Stimulated activated CD8-positive, alpha-beta memory T cell treated with anti-CD3 and anti-CD28 coated beads, Interleukin-15, amount 100 ng/mL, for 4 hours (primary cell): ENCODE data around the gene GATAD2A.
A peak's percentile ranks its signal among the peaks of the same experiment; 100 is the strongest.
"Not testable (repeated sequence)": the region's sequence is repeated elsewhere in the genome, so short reads cannot be mapped to it uniquely, and the experiment has no call there.

Experiments
- DNase-seq, 2 donors: peaks; one replicate each; pipeline ENCODE4 v3.0.0-alpha.2; 2020; ENCODE audit warnings: low read depth in 2 of 2

Gene GATAD2A

GRCh38 chr19:19387108-19387507 is 18.4 kb upstream of the GATAD2A start:
- no peak for DNase-seq

DNA sequence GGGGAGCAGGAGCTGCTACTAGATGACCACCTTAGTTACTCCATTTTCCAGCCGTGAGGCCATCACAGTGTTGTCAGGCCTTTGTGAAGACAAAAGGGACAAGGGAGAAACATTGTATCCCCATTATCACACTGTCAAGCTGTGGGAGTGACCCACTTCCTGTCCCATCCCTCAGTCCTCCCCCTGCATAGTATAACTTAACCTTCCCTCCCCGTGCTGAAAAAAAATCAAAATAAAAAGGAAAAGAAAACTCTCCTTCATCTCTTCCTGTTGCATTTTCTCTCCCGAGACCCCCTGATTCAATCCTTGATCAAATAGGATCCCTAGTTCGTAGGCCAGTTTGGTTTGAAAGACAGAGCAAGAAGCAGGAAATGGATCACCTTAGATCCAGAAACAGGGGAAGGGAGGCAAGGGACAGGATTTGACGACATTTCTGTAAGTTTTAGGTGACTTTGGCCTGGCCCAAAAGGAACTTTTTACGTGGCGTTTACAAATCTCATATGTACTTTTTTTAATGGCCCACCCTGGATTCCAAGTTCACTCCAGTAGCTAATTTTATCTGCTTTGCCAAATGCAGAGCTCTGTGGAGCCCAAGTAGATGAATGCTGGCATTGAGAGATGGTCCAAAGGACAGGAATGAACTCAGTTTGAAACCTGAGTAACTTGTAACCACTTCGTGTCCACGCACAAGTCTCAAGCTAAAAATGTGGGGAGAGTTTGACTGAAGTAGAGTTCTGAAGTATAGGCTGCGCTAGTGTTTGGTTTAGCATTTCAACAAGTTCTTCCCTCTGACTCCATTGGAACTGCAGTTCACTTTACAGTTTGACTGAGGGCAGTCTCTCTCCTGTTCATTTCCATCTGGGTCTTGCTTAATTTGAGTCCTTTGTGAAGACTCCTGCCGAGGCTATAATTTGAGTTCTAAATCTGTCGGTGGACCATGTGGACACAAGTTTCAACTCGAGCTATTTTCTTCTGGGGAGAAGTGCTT is 16.6 kb upstream of the GATAD2A start:
- no peak for DNase-seq

- not testable (repeated sequence) for DNase-seq
Observed at GRCh38 chr19:19389683-19390082, 15.8 kb upstream of the GATAD2A start.

- not testable (repeated sequence) for DNase-seq
Observed at GRCh38 chr19:19394333-19394732, 11.1 kb upstream of the GATAD2A start.

- no peak for DNase-seq
Observed at GRCh38 chr19:19399733-19400433, 5.6 kb upstream of the GATAD2A start.

DNA sequence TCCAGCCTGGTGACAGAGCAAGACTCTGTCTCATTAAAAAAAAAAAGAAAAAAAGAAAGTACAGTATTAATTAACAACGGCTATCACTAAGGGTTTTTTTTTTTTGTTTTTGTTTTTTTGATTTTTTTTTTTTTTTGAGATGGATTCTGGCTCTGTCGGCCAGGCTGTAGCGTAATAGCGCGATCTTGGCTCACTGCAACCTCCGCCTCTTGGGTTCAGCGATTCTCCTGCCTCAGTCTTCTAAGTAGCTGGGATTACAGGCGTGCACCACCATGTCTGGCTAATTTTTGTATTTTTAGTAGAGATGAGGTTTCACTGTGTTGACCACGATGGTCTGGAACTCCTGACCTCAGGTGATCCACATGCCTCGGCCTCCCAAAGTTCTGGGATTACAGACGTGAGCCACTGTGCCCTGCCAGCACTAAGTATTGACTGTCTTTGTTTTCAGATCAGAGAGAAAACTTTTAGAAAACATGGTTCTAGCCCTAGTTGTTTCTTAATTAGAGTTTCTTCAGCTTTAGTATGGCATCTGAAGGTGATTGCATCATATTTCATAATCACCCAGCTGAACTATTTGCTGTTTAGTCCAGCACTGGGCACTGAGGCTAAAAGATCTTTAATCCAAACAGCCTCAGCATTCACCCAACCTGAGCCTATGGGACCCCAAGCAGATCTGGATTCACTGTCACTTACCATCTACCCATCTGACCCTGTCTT is 2.7 kb upstream of the GATAD2A start:
- no peak for DNase-seq

GRCh38 chr19:19403373-19403901 is 2.0 kb upstream of the GATAD2A start:
- no peak for DNase-seq

DNA sequence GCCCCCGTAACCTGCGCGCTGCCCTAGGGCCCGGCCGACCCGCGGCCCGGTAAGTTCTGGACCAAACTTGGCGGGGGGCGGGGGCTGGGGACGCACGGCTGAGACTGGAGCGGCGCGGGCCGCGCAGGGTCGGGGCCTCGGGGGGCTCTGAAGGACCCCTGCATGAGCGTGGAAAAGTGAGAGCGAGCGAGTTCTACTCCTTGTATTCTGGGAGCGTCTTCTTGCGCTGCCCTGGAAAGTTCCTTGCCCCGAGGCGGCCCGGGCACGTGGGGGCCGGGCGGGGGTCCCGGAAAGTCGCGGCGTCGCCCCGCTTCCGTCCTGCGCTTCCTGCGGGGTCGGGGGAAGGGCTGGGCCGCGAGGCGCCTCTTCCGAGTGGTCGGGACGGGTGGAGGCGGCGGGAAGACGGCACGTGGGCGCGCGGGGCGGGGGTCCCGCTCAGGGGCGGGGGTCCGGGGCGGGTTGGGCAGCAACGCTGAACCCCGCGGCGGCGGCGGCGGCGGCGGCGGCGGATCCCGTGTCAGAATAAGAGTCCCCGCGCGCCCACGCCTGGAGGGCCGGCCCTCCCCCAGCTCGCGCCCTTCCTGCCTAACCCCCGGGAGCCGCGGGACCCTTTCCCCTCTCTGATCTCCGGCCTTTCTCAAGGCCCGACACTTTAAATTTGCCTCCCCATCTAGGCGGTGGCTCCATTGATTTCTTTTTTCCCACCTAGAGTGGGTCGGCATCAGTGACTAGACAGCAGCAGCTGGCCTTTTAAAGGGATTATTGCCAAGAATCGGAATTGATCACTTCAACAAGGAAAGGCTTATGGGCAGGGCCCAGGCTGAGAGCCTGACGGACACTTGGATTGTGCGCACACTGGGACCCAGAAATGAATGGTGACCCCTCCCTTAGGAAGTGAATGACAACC is 749 bp downstream of the GATAD2A start:
- peak in 1 of 2 donors; percentile 31 for DNase-seq

DNA sequence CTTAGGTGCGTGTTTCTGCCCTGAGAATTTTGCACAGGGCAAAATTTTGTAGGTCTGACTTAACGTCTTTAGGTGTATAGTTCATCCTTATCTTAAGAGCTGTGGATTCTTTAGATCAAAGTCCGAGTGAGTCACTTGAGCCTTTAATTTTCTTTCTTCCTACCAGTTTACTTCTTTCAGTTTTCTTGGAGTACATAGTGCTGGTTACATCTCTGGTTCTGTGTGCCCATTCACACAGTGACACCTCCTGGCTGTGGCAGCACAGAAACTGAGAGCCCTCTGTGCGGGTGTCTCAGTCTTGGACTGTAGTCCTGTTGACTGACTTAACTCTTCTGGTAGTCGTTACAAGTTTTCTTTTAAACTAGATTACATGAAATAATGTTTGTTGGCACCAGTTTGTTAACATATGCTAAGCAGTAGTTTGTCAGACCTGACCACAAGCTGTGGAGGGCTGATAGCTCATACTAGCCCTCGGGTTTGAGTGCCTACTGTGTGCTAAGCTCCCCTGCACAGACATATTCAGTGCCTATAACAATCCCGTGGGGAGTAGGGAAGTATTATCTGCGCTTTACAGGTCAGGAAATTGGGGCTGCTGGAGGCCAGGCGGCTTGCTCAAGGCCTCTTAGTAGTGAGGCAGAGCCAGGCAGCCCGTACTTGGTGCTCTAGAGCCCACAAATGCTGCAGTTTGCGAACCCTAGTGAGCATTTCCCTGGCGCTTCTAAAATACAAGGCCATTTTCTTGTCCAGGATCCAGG is 1.6 kb downstream of the GATAD2A start:
- DNase-seq = no peak

DNA sequence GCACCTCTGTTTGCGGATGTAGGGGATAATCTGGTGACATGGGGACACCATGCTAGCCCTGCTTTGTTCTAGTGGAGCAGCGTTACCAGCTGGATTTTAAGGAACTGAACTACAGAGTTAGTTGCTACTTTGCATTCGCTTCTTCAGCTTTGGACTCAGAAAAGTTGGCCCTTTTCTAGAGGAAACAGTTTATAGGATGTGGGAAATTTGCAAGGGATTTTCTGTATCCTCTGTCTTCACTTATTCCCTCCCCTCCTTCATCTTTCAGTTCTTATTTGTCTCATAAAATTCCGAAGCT is 2.1 kb downstream of the GATAD2A start:
- DNase-seq = no peak

DNA sequence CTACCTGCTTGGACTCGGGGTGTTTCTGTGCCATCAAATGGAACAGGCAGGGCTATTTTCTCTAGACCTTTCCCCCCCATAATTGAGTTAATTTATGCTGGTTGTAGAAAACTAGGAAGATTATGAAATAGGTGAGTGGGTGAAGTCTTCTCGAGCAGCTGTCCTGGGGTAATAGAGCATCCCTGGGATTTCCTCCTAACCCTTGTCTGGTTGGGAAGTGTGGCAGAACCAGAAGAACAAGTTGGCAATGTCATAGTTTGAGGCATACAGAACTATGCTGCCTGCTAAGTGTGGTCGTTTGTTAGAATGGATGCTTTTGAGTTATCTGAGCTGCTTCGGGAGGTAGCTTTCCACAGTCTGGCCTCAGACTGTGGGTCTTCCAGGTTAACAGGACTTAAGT is 3.7 kb downstream of the GATAD2A start:
- DNase-seq = no peak

GRCh38 chr19:19409631-19410030 is 4.2 kb downstream of the GATAD2A start:
- DNase-seq = no peak

DNA sequence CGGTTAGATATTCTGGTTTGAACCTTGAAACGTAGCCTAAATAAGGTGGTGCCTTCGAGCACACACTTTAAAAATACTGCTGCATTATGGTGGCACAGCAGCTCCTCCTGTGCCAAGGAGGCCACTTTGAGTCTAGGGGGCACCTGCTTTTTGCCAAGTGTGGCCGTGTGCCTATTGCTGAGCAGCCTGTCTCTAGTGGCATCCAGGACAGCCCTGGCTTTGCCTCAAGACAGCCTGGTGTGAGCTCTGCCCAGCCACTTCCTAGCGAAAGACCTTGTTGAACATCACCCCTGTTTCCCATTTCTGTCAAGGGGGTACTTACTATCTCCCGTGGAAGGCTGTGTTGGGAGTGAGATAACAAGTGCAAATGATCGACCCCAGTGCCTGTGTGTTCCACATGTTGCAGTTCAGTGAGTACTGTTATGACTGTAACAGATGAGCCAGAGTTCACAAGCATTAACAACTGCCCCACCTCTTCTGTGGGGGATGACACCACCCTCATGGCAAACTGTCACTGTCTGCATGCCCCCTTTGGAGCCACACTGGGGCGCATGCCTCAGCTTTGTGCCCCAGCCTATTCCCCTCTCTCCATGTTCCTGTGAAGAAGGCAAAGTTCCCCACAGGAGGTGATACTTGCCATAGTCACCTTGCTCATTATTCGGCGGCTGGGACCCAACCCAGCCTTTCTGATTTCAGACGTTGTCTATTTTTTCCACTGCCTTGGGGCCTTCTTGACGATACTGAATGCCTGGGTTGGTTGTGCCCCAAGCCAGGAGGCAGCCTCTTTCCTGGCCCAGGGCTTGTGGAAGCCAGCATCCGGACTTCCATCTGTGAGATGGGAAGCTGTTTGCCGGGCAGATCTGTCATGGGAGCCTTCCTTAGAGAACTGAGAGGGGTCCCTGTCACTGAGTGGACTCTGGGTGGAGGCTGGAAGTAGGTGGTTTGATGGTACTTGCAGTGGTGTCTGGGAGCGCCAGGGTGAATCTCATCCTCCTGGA is 5.4 kb downstream of the GATAD2A start:
- no peak for DNase-seq

DNA sequence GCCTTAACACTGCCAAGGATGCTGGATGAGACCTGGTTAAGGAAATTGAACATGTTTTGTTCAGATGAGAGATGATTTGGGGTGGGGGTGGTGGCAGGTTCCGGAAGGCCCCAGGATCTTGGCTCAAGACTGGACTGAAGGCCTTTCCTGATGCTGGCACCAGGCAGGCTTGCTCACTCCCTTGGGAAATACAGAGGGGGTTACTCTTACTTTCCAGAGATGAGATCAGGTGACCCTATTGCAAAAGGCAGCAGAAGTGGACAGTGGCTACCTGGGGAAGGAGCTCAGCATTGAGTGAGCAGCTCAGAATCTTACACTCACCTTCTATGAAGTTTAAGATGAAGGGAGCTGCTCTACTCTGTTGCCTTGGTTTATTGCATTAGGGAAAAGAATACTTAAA is 10.8 kb downstream of the GATAD2A start:
- no peak for DNase-seq

DNA sequence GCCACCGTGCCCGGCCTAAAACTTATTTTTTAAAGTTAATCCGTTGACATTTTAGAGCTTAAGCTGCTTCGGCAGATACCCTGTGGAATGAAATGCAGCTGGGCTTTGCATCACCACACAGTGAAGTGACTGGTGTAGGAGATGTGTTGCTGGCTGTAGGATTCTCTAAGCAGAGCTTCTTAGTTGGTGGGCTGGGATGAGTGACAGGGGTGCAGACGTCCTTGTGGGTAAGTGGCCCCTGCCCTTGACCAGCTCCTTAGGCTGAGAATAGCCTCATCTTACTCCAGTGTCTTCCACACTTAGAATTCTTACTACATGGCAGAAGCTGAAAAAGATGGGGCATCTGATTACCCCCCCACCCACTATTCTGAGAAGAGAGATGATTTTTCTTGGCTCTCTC is 11.6 kb downstream of the GATAD2A start:
- DNase-seq = no peak

DNA sequence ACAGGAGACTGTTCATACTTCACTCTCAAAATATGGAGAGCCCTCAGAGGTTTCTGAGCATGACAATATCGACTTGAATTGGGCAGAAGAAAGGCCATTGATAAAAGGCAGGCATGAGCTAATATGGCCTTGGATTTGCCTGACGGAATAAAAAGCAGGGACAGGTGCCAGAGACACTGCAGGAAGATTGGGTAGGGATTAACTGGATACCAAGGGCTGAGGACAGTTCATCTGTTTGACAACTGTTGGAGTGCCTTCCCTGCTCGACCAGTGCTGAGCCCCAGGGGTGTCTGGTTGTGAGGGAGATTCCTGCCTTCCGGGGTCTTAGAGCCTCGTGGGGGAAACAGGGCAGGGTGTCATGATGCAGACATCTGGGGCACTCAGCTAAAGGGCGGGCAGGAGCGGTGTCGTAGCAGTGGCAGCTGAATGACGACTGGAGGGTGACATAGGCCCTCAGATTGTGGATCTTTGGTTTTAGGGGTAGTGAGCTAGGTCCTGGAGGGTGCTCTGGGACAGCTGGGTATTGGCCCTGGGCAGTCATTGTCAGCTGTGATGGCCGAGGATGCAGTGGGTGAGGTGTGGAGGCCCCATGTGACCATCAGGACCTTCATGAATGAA is 12.3 kb downstream of the GATAD2A start:
- DNase-seq = no peak

DNA sequence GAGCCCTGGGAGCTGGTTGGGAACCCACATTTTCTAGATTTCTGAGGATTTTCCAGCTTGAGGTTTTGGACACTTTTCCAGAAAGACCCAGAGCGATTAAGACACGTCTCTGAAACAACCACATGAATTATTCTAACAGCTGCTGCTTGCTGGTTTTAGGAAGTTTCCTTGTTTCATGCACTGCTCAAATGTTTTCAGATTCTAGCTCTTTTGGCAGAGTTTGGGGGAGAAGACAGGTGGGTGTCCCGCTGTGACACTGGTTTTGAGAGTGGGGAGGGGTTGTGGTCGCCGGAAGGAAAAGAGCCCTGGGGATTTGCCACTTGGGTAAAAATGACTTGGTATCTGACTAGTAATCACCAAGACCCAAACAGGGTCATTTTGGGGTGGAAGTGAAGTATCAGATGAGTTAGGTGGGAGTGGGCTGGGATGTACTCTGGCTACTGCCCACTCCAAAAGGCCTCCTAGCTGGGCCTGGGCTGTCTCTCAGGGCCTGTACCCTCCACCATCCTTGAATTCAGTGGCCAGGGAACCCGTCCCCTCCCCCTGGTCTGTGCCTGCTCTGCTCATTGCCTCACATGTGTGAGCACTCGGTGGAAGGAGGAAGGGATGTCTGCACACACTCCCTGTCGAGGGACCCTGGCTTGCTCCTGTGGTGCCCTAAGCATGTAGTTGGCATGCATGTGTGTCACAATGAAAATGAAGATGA is 13.2 kb downstream of the GATAD2A start:
- no peak for DNase-seq
